ENCODE data around the gene RTKN.

RTKN gene

DNA sequence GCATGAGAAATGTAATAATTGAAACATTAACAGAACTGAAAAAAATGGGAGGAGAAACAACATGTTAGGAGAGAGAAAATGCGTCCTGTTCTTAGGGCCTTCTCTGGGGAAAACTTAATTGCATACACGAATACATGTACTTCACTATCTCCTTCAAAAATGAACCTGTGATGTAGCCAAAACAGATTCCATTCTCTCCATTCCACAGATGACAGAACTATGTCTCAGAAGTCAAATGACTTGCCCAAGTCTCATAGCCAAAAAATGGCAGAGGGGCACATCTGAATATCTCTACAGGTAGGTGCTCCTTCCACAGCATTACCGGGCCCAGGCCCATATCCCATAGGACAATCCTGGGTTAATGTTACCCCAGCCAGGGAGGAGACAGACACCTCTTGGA, 57.7 kb downstream of the RTKN start:
- DNase-seq (ENCODE audit: low read depth): no peak
- TF ChIP-seq, protein P1, sequence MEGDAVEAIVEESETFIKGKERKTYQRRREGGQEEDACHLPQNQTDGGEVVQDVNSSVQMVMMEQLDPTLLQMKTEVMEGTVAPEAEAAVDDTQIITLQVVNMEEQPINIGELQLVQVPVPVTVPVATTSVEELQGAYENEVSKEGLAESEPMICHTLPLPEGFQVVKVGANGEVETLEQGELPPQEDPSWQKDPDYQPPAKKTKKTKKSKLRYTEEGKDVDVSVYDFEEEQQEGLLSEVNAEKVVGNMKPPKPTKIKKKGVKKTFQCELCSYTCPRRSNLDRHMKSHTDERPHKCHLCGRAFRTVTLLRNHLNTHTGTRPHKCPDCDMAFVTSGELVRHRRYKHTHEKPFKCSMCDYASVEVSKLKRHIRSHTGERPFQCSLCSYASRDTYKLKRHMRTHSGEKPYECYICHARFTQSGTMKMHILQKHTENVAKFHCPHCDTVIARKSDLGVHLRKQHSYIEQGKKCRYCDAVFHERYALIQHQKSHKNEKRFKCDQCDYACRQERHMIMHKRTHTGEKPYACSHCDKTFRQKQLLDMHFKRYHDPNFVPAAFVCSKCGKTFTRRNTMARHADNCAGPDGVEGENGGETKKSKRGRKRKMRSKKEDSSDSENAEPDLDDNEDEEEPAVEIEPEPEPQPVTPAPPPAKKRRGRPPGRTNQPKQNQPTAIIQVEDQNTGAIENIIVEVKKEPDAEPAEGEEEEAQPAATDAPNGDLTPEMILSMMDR (IDR thresholded peaks at IDR 0.05; ENCODE audit: low read depth, low read length, missing control alignments): no peak
- no peak overlapping the region for H3K4me3 ChIP-seq (ENCODE audit: low read depth, low read length)

DNA sequence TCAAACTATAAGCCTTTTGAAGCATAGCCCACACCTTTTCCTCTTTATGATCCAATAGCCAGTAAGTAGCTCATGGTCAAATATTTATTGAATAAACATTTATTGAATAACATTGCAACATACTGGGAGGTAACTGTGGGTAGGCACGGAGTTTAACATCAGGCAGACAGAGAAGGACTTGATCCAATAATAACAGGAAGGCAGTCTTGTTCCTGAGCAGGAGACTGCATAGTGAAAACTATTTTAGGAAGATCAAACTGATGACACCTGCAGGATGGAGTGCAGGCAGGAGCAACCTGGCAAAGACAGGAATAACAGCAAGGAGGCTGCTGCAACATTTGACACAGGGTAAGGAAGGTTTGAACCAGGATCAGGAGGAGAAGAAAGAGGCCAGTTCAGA, 58.5 kb downstream of the RTKN start:
- TF ChIP-seq, protein P1 (IDR thresholded peaks at IDR 0.05; ENCODE audit: low read depth, low read length, missing control alignments): no peak
- no peak overlapping the region for H3K4me3 ChIP-seq (ENCODE audit: low read depth, low read length)
- no peak for DNase-seq (ENCODE audit: low read depth)

DNA sequence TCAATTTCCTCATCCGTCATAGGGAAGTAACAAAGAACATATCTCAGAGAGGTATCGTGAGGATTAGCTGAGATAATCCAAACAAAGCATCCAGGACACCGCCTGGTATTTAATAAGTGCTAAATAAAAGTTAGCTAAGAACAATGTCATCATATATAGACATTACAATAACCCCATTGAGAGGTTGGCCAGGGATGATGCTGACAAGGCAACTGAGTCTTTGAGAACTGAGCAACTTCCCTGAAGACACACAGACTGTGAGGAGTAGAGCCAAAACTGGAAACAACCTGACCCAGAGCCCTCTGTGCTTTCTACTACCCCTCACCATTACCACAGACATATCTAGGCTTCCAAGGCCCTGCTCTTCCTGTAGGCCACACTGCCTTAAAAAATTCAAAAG, 60.0 kb downstream of the RTKN start:
- TF ChIP-seq, protein P1 (IDR thresholded peaks at IDR 0.05; ENCODE audit: low read depth, low read length, missing control alignments): no peak
- H3K4me3 ChIP-seq (ENCODE audit: low read depth, low read length): no peak overlapping the region
- no peak for DNase-seq (ENCODE audit: low read depth)

DNA sequence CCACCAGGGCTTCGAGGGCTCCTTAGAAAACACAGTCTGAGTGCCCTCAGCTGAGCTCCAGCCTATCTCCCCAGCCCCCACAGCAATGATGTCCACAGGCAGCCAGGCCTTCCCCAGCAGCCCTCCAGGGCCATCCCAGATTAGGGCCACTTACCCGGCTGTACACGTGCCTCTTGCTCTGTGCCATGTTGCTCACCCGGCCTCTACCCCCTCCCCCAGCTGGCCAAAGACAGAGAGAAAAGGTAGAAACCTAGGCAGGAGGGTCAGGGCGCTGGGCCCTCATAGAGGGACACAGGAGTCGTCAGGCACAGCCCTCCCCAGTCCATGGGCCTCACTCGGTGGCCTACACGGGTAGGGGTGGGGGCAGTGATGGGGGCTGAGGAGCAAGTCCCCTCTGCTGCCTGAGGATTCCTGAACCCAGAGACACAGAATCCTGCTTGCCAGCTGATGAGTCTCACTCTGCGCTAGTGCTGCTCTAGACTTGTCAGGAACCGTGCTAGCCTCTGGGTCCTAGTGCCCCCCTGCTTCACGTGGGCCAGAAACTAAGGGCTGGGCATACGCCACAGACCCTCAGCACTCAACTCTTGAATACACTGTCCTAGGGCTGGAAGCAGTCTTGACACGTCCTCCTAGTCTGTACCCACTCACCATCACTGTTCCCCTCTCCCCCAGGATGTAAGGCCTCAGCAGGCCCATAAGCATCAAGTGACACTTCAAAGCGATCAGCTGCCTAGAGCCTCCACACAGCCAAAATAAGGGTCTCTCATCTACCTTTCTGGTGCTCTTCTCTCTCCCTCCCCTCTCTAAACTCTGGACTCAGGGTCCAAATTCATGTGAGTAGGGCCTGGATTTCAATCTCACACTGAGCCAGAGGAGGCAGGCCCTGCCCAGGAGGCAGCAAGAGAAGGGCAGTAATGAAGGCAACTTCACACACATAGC, 61.6 kb downstream of the RTKN start, which contains the start of gene DCTN1:
Gene DCTN1 (minus strand): TSS at position 461 of the 939 bp plus-strand sequence. CDS start 274 bp downstream, at position 187.
- TF ChIP-seq, protein P1 (IDR thresholded peaks at IDR 0.05; ENCODE audit: low read depth, low read length, missing control alignments): no peak
- no peak within 1 kb of the TSS for H3K4me3 ChIP-seq (ENCODE audit: low read depth, low read length)
- no peak for DNase-seq (ENCODE audit: low read depth)

DNA sequence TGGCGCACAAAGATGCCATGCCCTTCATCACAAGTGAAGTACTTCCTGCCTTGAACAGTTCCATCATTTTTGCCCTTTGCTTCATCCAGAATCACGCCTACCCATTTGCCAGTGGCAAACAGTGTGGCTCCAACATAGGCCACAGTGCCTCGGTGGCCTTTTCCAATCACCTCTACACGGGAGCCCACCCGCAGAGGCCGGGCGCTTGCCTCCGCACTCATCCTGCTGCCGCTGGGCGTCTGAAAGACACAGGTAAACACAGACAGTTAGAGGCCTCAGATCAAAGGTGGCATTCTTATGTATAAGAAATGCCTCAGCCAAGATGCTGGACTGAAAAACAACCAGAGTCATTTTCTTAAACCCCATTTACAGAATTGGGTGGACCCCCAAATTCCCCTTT, 63.7 kb downstream of the RTKN start:
- H3K4me3 ChIP-seq (ENCODE audit: low read depth, low read length): no peak overlapping the region
- TF ChIP-seq, protein P1 (IDR thresholded peaks at IDR 0.05; ENCODE audit: low read depth, low read length, missing control alignments): no peak
- DNase-seq (ENCODE audit: low read depth): no peak

DNA sequence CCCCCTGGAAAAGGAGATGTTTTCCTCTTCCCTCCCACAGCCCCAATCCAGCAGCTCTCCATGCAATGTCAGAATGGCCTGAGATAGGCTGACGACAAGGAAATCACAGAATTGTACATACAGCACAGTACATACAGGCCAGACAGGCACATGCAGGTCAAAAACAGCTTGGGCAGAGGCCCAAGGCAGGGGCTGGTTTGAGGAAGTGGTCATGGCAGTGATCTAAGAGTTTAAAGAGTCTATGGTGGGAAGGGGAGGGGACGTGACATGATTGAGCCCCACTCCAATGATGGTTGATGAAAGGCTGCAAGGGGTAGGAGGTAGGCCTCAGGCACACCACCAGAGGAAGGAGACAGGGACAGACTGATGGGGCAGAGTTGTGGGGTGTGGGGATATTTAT, 65.9 kb downstream of the RTKN start:
- TF ChIP-seq, protein P1 (IDR thresholded peaks at IDR 0.05; ENCODE audit: low read depth, low read length, missing control alignments): no peak
- no peak overlapping the region for H3K4me3 ChIP-seq (ENCODE audit: low read depth, low read length)
- DNase-seq (ENCODE audit: low read depth): no peak

Data from GM12864 (cell line).